BLaER1 treated with 17β-estradiol and CSF1 and Interleukin-3, amounts not matched to agents 10 nM and 100 nM (cell line): Measurements from ENCODE around the gene RNF34.

Source experiments
- H3K27ac ChIP-seq, 11 experiments: shearing (Covaris generic); formaldehyde crosslinking; 2 replicates each; pipeline ENCODE4 v1.8.1; 2022
- H3K27me3 ChIP-seq, 11 experiments: shearing (Covaris generic); formaldehyde crosslinking; 2 replicates each; pipeline ENCODE4 v1.8.1; 2022
- H3K36me3 ChIP-seq, 11 experiments: shearing (Covaris generic); formaldehyde crosslinking; 2 replicates each; pipeline ENCODE4 v1.8.1; 2022
- H3K4me1 ChIP-seq, 10 experiments: shearing (Covaris generic); formaldehyde crosslinking; 2 replicates each; pipeline ENCODE4 v1.8.1; 2022
- H3K4me2 ChIP-seq, 11 experiments: shearing (Covaris generic); formaldehyde crosslinking; 2 replicates each; pipeline ENCODE4 v1.8.1; 2022
- H3K4me3 ChIP-seq, 10 experiments: shearing (Covaris generic); formaldehyde crosslinking; 2 replicates each; pipeline ENCODE4 v1.8.1; 2022
- H3K9ac ChIP-seq, 11 experiments: shearing (Covaris generic); formaldehyde crosslinking; 2 replicates each; pipeline ENCODE4 v1.8.1; 2022
- H3K9me3 ChIP-seq, 11 experiments: shearing (Covaris generic); formaldehyde crosslinking; replicated peaks in 1 of 11; 2 replicates each; pipeline ENCODE4 v1.8.1; 2022
- H4K20me1 ChIP-seq, 11 experiments: shearing (Covaris generic); formaldehyde crosslinking; 2 replicates each; pipeline ENCODE4 v1.8.1; 2022
- Cebpa-rat ChIP-seq, 11 experiments: shearing (Covaris generic); IDR thresholded peaks; 2 replicates each; pipeline ENCODE4 v1.8.1; 2022

Gene RNF34

DNA sequence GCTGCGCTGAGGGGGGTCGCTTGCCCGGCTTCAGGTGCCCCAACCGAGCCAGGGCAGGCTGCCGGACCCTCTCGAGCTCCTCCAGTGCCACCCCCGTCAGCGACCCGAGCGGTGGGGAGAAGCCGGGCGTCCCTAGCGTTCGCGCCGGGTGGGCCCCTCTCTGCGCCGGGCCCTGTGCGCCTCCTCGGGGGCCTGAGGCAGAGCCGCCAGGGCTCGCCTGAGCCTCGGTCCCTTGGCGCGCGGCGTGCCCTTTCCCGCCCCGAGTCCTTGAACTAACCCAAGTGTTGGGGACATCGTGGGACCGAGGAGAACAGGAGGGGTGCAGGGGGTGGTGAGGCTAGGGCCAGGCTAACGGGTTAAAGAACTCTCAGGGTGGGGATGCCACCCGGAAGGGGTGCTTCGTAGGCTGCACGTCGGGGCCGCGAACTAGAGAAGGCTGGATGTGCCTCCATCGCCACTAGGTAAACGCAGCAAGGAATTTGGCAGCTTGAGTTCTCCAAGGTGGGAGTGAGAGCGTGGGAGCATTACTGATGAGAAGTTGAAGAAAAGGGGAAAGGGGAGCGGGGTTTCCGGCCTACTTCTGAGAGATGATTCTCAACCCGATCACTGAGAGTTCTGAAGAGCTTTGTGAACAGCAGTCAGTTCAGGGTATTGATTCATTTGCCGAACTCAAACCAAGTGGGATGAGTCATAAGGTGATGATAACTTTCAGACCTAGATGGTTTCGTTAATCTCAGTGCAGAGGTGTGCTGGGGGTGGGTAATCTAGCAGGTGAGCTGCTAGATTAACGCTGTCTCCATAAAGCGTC, 618 bp downstream of the RNF34 start:
- H3K9me3 ChIP-seq: no peaks in the 10 kb centered on the region
- H3K4me1 ChIP-seq: peaks cover 26 to 39% (median 32%) of the 10 kb centered on the region in 10 experiments; a peak in 19 of 20 replicates
- H3K4me2 ChIP-seq: peak overlapping the region; percentile 85 to 91 (median 88)
- H3K36me3 ChIP-seq: peaks cover 24 to 36% (median 28%) of the 10 kb centered on the region in 11 experiments
- peak overlapping the region; percentile 92 to 99 (median 97) for H3K9ac ChIP-seq
- peak overlapping the region; percentile 81 to 100 (median 93) for H3K4me3 ChIP-seq
- no peaks in the 10 kb centered on the region for H3K27me3 ChIP-seq
- H4K20me1 ChIP-seq: peaks cover 2 to 40% (median 20%) of the 10 kb centered on the region in 11 experiments; a peak in 17 of 22 replicates
- peak overlapping the region; percentile 82 to 98 (median 96) for H3K27ac ChIP-seq
- TF ChIP-seq Cebpa-rat (IDR thresholded peaks at IDR 0.05): no peak

DNA sequence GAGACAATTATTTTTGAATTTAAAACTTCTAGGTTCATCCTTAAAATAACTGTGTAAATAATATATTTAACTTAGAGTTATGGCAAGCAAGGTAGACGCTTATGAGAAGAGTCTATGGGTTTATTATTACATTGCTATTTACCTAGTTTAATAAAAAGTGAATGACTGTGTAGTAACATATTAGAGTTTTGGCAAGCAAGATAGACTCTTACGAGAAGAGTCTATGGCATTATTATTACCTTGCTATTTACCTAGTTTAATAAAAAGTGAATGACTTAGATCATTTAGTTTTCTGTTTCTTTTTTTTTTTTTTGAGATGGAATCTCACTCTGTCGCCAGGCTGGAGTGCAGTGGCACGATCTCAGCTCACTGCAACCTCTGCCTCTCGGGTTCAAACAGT, 3.8 kb downstream of the RNF34 start:
- peaks cover 53 to 68% (median 59%) of the 10 kb centered on the region in 11 experiments for H3K36me3 ChIP-seq
- no peak for TF ChIP-seq Cebpa-rat (IDR thresholded peaks at IDR 0.05)
- H3K9ac ChIP-seq: no peak overlapping the region
- no peaks in the 10 kb centered on the region for H3K27me3 ChIP-seq
- H3K4me1 ChIP-seq: peaks cover 21 to 34% (median 27%) of the 10 kb centered on the region in 10 experiments; a peak in 19 of 20 replicates
- H3K4me2 ChIP-seq: no peak overlapping the region; a peak in 1 of 22 replicates
- H3K27ac ChIP-seq: no peak overlapping the region
- H3K9me3 ChIP-seq: no peaks in the 10 kb centered on the region
- H3K4me3 ChIP-seq: no peak overlapping the region
- H4K20me1 ChIP-seq: peaks cover 4 to 71% (median 33%) of the 10 kb centered on the region in 11 experiments; a peak in 19 of 22 replicates

DNA sequence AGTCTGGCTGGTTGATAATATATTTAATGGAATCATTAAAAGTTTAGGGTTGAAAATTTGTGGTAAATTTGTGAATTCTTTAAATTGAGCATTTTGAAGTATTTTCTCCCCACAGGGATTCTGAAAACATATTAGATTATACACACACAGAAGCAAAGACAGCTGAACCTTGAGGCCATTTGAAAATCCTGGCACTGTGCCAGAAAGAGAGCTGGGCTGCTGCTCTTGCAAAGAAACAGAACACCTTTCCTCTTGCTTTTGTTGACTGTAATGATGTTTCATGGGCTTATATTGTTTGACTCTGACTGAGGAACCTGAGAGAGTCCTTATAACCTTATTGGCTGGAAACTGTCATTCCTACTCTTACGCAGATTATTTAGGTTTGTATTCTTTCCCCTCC, 4.8 kb downstream of the RNF34 start:
- no peak for TF ChIP-seq Cebpa-rat (IDR thresholded peaks at IDR 0.05)
- H3K4me1 ChIP-seq: peaks cover 17 to 32% (median 21%) of the 10 kb centered on the region in 10 experiments; a peak in 19 of 20 replicates
- H3K27me3 ChIP-seq: no peaks in the 10 kb centered on the region
- H3K27ac ChIP-seq: no peak overlapping the region
- peaks cover 63 to 78% (median 69%) of the 10 kb centered on the region in 11 experiments for H3K36me3 ChIP-seq
- no peak overlapping the region for H3K4me2 ChIP-seq
- H3K9ac ChIP-seq: no peak overlapping the region
- H3K4me3 ChIP-seq: no peak overlapping the region
- H4K20me1 ChIP-seq: peaks cover 4 to 81% (median 43%) of the 10 kb centered on the region in 11 experiments; a peak in 19 of 22 replicates
- H3K9me3 ChIP-seq: no peaks in the 10 kb centered on the region

DNA sequence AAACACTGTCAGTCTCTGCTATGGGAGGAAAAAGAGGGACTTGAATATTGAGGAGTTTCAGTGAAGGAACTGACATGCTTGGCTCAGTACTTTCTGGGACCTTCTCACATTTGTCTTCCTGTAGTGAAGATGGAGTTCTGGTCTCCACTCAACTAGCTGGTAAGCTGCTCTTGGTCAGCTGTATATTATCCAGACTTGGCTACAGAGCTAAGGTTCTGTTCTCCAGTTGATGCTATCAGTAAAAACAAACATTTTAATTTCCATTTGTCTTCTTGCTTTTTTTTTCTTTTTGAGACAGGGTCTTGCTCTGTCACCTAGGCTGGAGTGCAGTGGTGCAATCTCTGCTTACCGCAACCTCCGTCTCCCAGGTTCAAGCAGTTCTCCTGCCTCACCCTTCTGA, 5.3 kb downstream of the RNF34 start:
- H3K4me1 ChIP-seq: peaks cover 17 to 32% (median 22%) of the 10 kb centered on the region in 10 experiments; a peak in 19 of 20 replicates
- no peak overlapping the region for H3K9ac ChIP-seq
- H4K20me1 ChIP-seq: peaks cover 4 to 85% (median 47%) of the 10 kb centered on the region in 11 experiments; a peak in 19 of 22 replicates
- H3K4me2 ChIP-seq: no peak overlapping the region
- H3K36me3 ChIP-seq: peaks cover 63 to 83% (median 71%) of the 10 kb centered on the region in 11 experiments
- H3K27ac ChIP-seq: no peak overlapping the region
- no peaks in the 10 kb centered on the region for H3K27me3 ChIP-seq
- no peaks in the 10 kb centered on the region for H3K9me3 ChIP-seq
- no peak for TF ChIP-seq Cebpa-rat (IDR thresholded peaks at IDR 0.05)
- H3K4me3 ChIP-seq: no peak overlapping the region

DNA sequence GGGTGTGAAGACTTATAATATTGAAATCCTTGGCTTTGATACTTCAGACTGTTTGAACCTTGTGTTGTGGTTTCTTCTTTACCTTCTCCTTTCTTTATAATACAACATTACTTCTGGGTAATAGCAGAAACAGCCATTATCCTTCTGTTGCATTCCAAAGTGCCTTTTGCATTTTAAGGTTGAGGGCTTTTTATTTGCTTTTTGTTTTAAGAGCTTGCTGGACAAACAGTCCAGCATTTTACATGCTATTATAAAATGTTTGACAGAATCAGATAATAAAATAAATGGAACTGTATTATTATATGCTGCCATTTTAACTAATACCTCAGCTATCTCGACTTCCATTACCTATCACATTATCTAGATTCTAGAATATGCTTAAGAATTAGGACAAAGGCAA, 14.0 kb downstream of the RNF34 start:
- no peak overlapping the region for H3K4me3 ChIP-seq
- H3K9ac ChIP-seq: no peak overlapping the region
- no peaks in the 10 kb centered on the region for H3K27me3 ChIP-seq
- peaks cover 0 to 23% (median 8%) of the 10 kb centered on the region in 10 experiments; a peak in 9 of 20 replicates for H3K4me1 ChIP-seq
- H3K9me3 ChIP-seq: no peaks in the 10 kb centered on the region
- H4K20me1 ChIP-seq: peaks cover 0 to 66% (median 22%) of the 10 kb centered on the region in 11 experiments; a peak in 13 of 22 replicates
- H3K4me2 ChIP-seq: no peak overlapping the region
- TF ChIP-seq Cebpa-rat (IDR thresholded peaks at IDR 0.05): no peak
- no peak overlapping the region for H3K27ac ChIP-seq
- peaks cover 56 to 100% (median 71%) of the 10 kb centered on the region in 11 experiments for H3K36me3 ChIP-seq

DNA sequence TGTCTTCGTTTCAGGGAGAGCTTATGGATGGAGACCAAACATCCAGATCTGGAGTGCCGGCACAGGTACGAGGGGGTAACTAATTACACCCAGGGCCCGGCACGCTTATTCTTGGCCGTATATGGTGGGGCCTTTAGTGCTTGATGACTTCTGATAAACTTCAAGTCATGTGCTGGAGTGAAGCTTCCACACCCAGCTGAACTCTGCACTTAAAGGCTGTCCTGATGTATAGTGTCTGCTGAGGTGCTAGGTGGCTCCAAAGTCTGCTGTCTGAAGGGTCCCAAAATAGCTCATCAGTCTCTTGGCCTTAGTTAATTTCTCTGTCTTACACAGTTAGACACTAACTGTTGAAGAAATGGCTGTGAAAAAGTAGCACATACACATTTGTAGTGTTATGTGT, 17.9 kb downstream of the RNF34 start:
- Histone ChIP-seq H4K20me1 (peaks cover 0 to 42% (median 0%) of the 10 kb centered on the region in 11 experiments; a peak in 5 of 22 replicates), H3K9me3 (0 out of 22 replicates have a peak, but pooled peaks cover 0 to 4% (median 0%) of the 10 kb centered on the region in 11 experiments), H3K9ac (0 out of 22 replicates have a peak overlapping the region, but pooled peaks of 1 of the 11 experiments have one; percentile 29), H3K4me3 (no peak overlapping the region), H3K4me2 (no peak overlapping the region), H3K4me1 (peaks cover 0 to 15% (median 7%) of the 10 kb centered on the region in 10 experiments; a peak in 8 of 20 replicates), H3K27ac (peak overlapping the region in 5 of 11 experiments; percentile 15 to 61 (median 54); a peak in 4 of 22 replicates), H3K27me3 (no peaks in the 10 kb centered on the region), H3K36me3 (peaks cover 87 to 100% (median 96%) of the 10 kb centered on the region in 11 experiments)
- no peak for TF ChIP-seq Cebpa-rat (IDR thresholded peaks at IDR 0.05)

DNA sequence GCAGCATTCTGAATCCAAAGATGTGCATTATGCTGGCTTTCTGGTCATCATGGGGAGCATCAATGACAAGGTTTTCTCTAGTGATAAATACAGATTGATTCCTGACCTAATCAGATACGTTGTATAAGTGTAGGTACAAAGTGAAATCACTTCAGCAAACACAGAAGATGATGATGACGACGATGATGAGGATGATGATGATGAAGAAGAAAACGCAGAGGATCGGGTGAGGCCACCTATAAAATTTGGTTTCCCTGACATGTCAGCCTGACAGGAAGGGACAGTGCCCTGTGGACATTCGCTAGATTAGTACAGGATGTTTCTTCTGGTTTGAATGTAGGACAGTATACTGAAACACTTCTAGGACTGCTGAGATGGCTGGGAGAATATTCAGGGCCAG, 20.2 kb downstream of the RNF34 start:
- peaks cover 0 to 25% (median 8%) of the 10 kb centered on the region in 11 experiments; a peak in 14 of 22 replicates for H3K9me3 ChIP-seq
- no peak overlapping the region for H3K9ac ChIP-seq
- H4K20me1 ChIP-seq: peaks cover 0 to 24% (median 0%) of the 10 kb centered on the region in 11 experiments; a peak in 3 of 22 replicates
- no peak for TF ChIP-seq Cebpa-rat (IDR thresholded peaks at IDR 0.05)
- H3K4me1 ChIP-seq: peaks cover 11 to 37% (median 23%) of the 10 kb centered on the region in 10 experiments
- H3K27ac ChIP-seq: peak overlapping the region in 6 of 11 experiments; percentile 13 to 94 (median 92); a peak in 9 of 22 replicates
- no peak overlapping the region for H3K4me2 ChIP-seq
- H3K36me3 ChIP-seq: peaks cover 95 to 100% (median 98%) of the 10 kb centered on the region in 11 experiments
- no peaks in the 10 kb centered on the region for H3K27me3 ChIP-seq
- no peak overlapping the region for H3K4me3 ChIP-seq

DNA sequence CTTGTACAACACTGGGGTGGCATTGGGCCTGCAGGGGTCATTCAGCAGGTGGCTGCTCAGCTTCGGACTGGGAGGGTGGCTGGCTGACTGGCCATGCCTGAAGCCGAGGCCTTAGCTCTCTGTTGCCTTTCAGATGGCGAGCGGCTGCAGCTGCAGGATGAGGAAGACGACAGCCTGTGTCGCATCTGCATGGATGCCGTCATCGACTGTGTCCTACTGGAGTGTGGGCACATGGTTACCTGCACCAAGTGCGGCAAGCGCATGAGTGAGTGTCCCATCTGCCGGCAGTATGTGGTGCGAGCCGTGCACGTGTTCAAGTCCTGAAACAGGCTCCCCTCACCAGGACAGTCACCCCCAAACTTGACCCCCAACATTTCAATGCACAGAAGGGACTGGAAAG, 23.3 kb downstream of the RNF34 start:
- Histone ChIP-seq H3K27me3 (no peaks in the 10 kb centered on the region), H4K20me1 (peaks cover 0 to 6% (median 0%) of the 10 kb centered on the region in 11 experiments; a peak in 2 of 22 replicates), H3K4me1 (peaks cover 34 to 61% (median 49%) of the 10 kb centered on the region in 10 experiments), H3K4me3 (0 out of 20 replicates have a peak overlapping the region, but pooled peaks of 1 of the 10 experiments have one; percentile 7), H3K27ac (peak overlapping the region in 10 of 11 experiments; percentile 75 to 94 (median 92); a peak in 20 of 22 replicates), H3K9ac (peak overlapping the region in 9 of 11 experiments; percentile 28 to 79 (median 75); a peak in 10 of 22 replicates), H3K36me3 (peaks cover 91 to 99% (median 96%) of the 10 kb centered on the region in 11 experiments), H3K9me3 (peaks cover 0 to 35% (median 8%) of the 10 kb centered on the region in 11 experiments; a peak in 15 of 22 replicates), H3K4me2 (peak overlapping the region in 7 of 11 experiments; percentile 18 to 74 (median 61); a peak in 12 of 22 replicates)
- TF ChIP-seq Cebpa-rat (IDR thresholded peaks at IDR 0.05): no peak
